HK-2 (cell line): ENCODE data around the gene PROX2.

Experiments used
- DNase-seq: peaks from one replicate; pipeline ENCODE4 v3.0.0-alpha.2; 2018; ENCODE audit not compliant: unreplicated experiment

The PROX2 gene

GRCh38 chr14:74843653-74844052, 32.3 kb downstream of the PROX2 start:
- no peak for DNase-seq

- DNase-seq = no peak
Measured at GRCh38 chr14:74841230-74842207, 34.4 kb downstream of the PROX2 start.

GRCh38 chr14:74840603-74841030, 35.3 kb downstream of the PROX2 start:
- DNase-seq = no peak

- no peak for DNase-seq
Measured at GRCh38 chr14:74838166-74838565, 37.8 kb downstream of the PROX2 start.

- DNase-seq = no peak
Measured at GRCh38 chr14:74836251-74836960, 39.5 kb downstream of the PROX2 start.

GRCh38 chr14:74835645-74836250, 40.2 kb downstream of the PROX2 start:
- no peak for DNase-seq

GRCh38 chr14:74834692-74835392, 41.1 kb downstream of the PROX2 start:
- DNase-seq = no peak

GRCh38 chr14:74832849-74833248, 43.1 kb downstream of the PROX2 start:
- DNase-seq = no peak

- DNase-seq = no peak
Measured at GRCh38 chr14:74829251-74829650, 46.7 kb downstream of the PROX2 start.

GRCh38 chr14:74826574-74826973, 49.4 kb downstream of the PROX2 start:
- no peak for DNase-seq
